GM23338 (cell line): ENCODE measurements around the gene EID2.

ENCODE experiments used
- EZH2 ChIP-seq: fragments of 200-600 bp; sonication (generic); IDR thresholded peaks from one replicate; pipeline ENCODE4 v1.8.0; 2017; ENCODE audit warnings: antibody characterized with exemption, mild to moderate bottlenecking, low read depth; ENCODE audit not compliant: unreplicated experiment
- POLR2AphosphoS5 ChIP-seq: IDR thresholded peaks from 2 replicates; pipeline ENCODE4 v1.6.1; 2016; ENCODE audit warnings: antibody characterized with exemption, low read depth
- STAT1 ChIP-seq: IDR thresholded peaks from one replicate; pipeline ENCODE4 v1.6.1; 2016; ENCODE audit warnings: antibody characterized with exemption; ENCODE audit not compliant: unreplicated experiment
- ZNF331 ChIP-seq: fragments of 250-450 bp; sonication (Bioruptor Pico); IDR thresholded peaks from 2 replicates; pipeline ENCODE4 v1.5.0; 2020; ENCODE audit warnings: low read depth, mild to moderate bottlenecking, moderate library complexity
- TF ChIP-seq, protein P1 (sequence below), 2 experiments: fragments of 200-600 bp in 1 of 2; sonication (generic) in 1 of 2; conservative IDR thresholded peaks; 2 replicates each; pipeline versions ENCODE4 v1.5.1 to v1.6.1; 2016 to 2017; ENCODE audit warnings: antibody characterized with exemption in 2 of 2, low read depth in 2 of 2, mild to moderate bottlenecking in 2 of 2, moderate library complexity in 1 of 2

DNA sequence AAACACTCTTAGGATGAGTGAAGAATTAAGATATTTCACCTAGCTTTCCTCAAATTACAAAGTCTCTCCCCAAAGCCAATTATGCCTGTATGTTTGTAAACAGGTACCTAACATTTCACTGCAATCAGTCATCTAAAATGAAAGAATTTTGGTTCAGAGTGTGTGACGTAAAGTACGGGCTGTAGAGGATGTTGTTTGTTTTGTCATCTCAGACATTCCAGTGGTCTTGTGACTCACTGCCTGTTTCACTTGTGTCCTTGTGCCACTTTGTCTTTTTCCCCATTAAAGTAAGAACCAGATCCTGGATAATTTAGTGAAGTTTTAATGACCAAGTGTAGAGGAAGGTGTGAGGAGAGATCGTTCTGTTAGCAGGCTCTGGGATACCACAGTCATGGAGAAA lies 28.6 kb upstream of the EID2 start:
- TF ChIP-seq, protein P1, sequence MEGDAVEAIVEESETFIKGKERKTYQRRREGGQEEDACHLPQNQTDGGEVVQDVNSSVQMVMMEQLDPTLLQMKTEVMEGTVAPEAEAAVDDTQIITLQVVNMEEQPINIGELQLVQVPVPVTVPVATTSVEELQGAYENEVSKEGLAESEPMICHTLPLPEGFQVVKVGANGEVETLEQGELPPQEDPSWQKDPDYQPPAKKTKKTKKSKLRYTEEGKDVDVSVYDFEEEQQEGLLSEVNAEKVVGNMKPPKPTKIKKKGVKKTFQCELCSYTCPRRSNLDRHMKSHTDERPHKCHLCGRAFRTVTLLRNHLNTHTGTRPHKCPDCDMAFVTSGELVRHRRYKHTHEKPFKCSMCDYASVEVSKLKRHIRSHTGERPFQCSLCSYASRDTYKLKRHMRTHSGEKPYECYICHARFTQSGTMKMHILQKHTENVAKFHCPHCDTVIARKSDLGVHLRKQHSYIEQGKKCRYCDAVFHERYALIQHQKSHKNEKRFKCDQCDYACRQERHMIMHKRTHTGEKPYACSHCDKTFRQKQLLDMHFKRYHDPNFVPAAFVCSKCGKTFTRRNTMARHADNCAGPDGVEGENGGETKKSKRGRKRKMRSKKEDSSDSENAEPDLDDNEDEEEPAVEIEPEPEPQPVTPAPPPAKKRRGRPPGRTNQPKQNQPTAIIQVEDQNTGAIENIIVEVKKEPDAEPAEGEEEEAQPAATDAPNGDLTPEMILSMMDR (conservative IDR thresholded peaks at IDR 0.05; ENCODE audit: low read depth in 2 of 2): no peak
- no peak for TF ChIP-seq EZH2
- no peak for TF ChIP-seq POLR2AphosphoS5
- no peak for TF ChIP-seq STAT1
- TF ChIP-seq ZNF331 (CRISPR knock-in tag): no peak
